H9 (cell line): ENCODE results near the gene FZD2. TPM values are rescaled to one million over a fixed set of nuclear protein-coding genes. Genes with fewer than 3 reads are reported as not detected.

Experiments used
- DNase-seq: peaks from one replicate; pipeline ENCODE4 v3.0.0-alpha.2; 2017
- H2AFZ ChIP-seq: one replicate; pipeline ENCODE4 v1.6.1; 2013; ENCODE audit warnings: mild to moderate bottlenecking, low read length, control low read depth, moderate library complexity
- H2AK5ac ChIP-seq: 2 replicates; pipeline ENCODE4 v1.6.1; 2013; ENCODE audit warnings: low read length, control low read depth, mixed read lengths; ENCODE audit not compliant: insufficient read length
- H2BK120ac ChIP-seq: one replicate; pipeline ENCODE4 v1.6.1; 2013; ENCODE audit warnings: low read depth, mild to moderate bottlenecking, low read length, control low read depth, inconsistent platforms; ENCODE audit not compliant: poor library complexity, severe bottlenecking
- H2BK12ac ChIP-seq: 2 replicates; pipeline ENCODE4 v1.6.1; 2013; ENCODE audit warnings: low read length, control low read depth, mixed read lengths, low read depth; ENCODE audit not compliant: insufficient read length
- H2BK15ac ChIP-seq: 2 replicates; pipeline ENCODE4 v1.6.1; 2013; ENCODE audit warnings: low read depth, low read length, control low read depth
- H2BK20ac ChIP-seq: one replicate; pipeline ENCODE4 v1.6.1; 2013; ENCODE audit warnings: low read depth, mild to moderate bottlenecking, low read length, control low read depth, inconsistent platforms; ENCODE audit not compliant: poor library complexity, severe bottlenecking
- H2BK5ac ChIP-seq: 2 replicates; pipeline ENCODE4 v1.6.1; 2013; ENCODE audit warnings: low read length, control low read depth, mixed read lengths; ENCODE audit not compliant: insufficient read length
- H3K14ac ChIP-seq: 2 replicates; pipeline ENCODE4 v1.6.1; 2013; ENCODE audit warnings: low read length, control low read depth; ENCODE audit not compliant: insufficient read depth
- H3K18ac ChIP-seq: 2 replicates; pipeline ENCODE4 v1.6.1; 2013; ENCODE audit warnings: low read depth, mild to moderate bottlenecking, mixed read lengths, low read length, control low read depth; ENCODE audit not compliant: insufficient read length
- H3K23ac ChIP-seq: 2 replicates; pipeline ENCODE4 v1.6.1; 2013; ENCODE audit warnings: low read length, control low read depth, mixed read lengths, low read depth; ENCODE audit not compliant: insufficient read length
- H3K23me2 ChIP-seq: 2 replicates; pipeline ENCODE4 v1.6.1; 2013; ENCODE audit warnings: low read depth, mild to moderate bottlenecking, mixed read lengths, low read length, control low read depth; ENCODE audit not compliant: insufficient read length, poor library complexity, severe bottlenecking
- H3K27ac ChIP-seq: 2 replicates; pipeline ENCODE4 v1.5.1; 2013; ENCODE audit warnings: low read length, control low read depth, mixed read lengths, low read depth; ENCODE audit not compliant: insufficient read length
- H3K27me3 ChIP-seq: 2 replicates; pipeline ENCODE4 v1.6.1; 2013; ENCODE audit warnings: low read length, control low read depth, inconsistent platforms; ENCODE audit not compliant: insufficient read depth
- H3K4ac ChIP-seq: 2 replicates; pipeline ENCODE4 v1.6.1; 2013; ENCODE audit warnings: low read depth, mild to moderate bottlenecking, control low read depth, inconsistent platforms, low read length, moderate library complexity
- H3K4me1 ChIP-seq: 2 replicates; pipeline ENCODE4 v1.6.1; 2013; ENCODE audit warnings: low read length, control low read depth, inconsistent platforms; ENCODE audit not compliant: insufficient read depth
- H3K4me2 ChIP-seq: 2 replicates; pipeline ENCODE4 v1.6.1; 2013; ENCODE audit warnings: low read length, control low read depth, mixed read lengths; ENCODE audit not compliant: insufficient read length, insufficient read depth
- H3K56ac ChIP-seq: 2 replicates; pipeline ENCODE4 v1.6.1; 2013; ENCODE audit warnings: low read depth, mild to moderate bottlenecking, mixed read lengths, low read length, control low read depth; ENCODE audit not compliant: insufficient read length
- H3K79me1 ChIP-seq: 2 replicates; pipeline ENCODE4 v1.6.1; 2013; ENCODE audit warnings: low read depth, mild to moderate bottlenecking, moderate library complexity, low read length, control low read depth, inconsistent platforms; ENCODE audit not compliant: insufficient read depth, poor library complexity, severe bottlenecking
- H3K79me2 ChIP-seq: 2 replicates; pipeline ENCODE4 v1.6.1; 2013; ENCODE audit warnings: low read length, control low read depth, inconsistent platforms; ENCODE audit not compliant: insufficient read depth
- H3K9ac ChIP-seq: 2 replicates; pipeline ENCODE4 v1.6.1; 2013; ENCODE audit warnings: low read length, control low read depth, mixed read lengths; ENCODE audit not compliant: insufficient read length; ENCODE audit errors: extremely low read depth
- H3K9me3 ChIP-seq: one replicate; pipeline ENCODE4 v1.6.1; 2013; ENCODE audit warnings: low read depth, low read length, inconsistent platforms; ENCODE audit not compliant: control insufficient read depth
- H3T11ph ChIP-seq: one replicate; pipeline ENCODE4 v1.6.1; 2013; ENCODE audit warnings: mild to moderate bottlenecking, low read length, control low read depth, inconsistent platforms
- H4K20me1 ChIP-seq: one replicate; pipeline ENCODE4 v1.6.1; 2013; ENCODE audit not compliant: control insufficient read depth, insufficient read length, insufficient read depth
- H4K5ac ChIP-seq: 2 replicates; pipeline ENCODE4 v1.6.1; 2013; ENCODE audit warnings: low read depth, mild to moderate bottlenecking, mixed read lengths, low read length, control low read depth; ENCODE audit not compliant: insufficient read length
- H4K8ac ChIP-seq: replicated peaks from 2 replicates; pipeline ENCODE4 v1.6.1; 2013; ENCODE audit warnings: low read length, control low read depth, mixed read lengths, low read depth; ENCODE audit not compliant: insufficient read length
- H4K91ac ChIP-seq: 2 replicates; pipeline ENCODE4 v1.6.1; 2013; ENCODE audit warnings: low read depth, mild to moderate bottlenecking, moderate library complexity, mixed read lengths, low read length, control low read depth; ENCODE audit not compliant: insufficient read length
- H3K27ac Mint-ChIP-seq, 3 experiments: 2 replicates in 2 of 3; 3 replicates in 1 of 3; pipeline ENCODE4 v1.8.0; 2020 to 2021; ENCODE audit warnings: mixed read lengths in 3 of 3, mild to moderate bottlenecking in 1 of 3, moderate library complexity in 1 of 3
- H3K27me3 Mint-ChIP-seq: 2 replicates; pipeline ENCODE4 v1.8.0; 2021; ENCODE audit warnings: low read depth, mild to moderate bottlenecking, moderate library complexity, mixed read lengths
- H3K36me3 Mint-ChIP-seq, 3 experiments: 2 replicates in 2 of 3; 3 replicates in 1 of 3; pipeline ENCODE4 v1.8.0; 2020 to 2021; ENCODE audit warnings: low read depth in 3 of 3, mixed read lengths in 3 of 3; ENCODE audit not compliant: insufficient read depth in 1 of 3
- H3K4me1 Mint-ChIP-seq, 2 experiments: 2 replicates each; pipeline ENCODE4 v1.8.0; 2020; ENCODE audit warnings: mixed read lengths in 2 of 2
- H3K4me3 Mint-ChIP-seq, 2 experiments: 2 replicates in 1 of 2; 3 replicates in 1 of 2; pipeline ENCODE4 v1.8.0; 2020 to 2021; ENCODE audit warnings: mild to moderate bottlenecking in 2 of 2, mixed read lengths in 2 of 2, moderate library complexity in 1 of 2
- H3K9me3 Mint-ChIP-seq, 2 experiments: 2 replicates in 1 of 2; 3 replicates in 1 of 2; pipeline ENCODE4 v1.8.0; 2020; ENCODE audit warnings: mild to moderate bottlenecking in 2 of 2, mixed read lengths in 2 of 2, moderate library complexity in 1 of 2
- WGBS: extraction: QIAGEN DNeasy Blood & Tissue Kit; methylation state at CpG from one replicate; pipeline ENCODE4 v1.1.7; 2013; ENCODE audit warnings: missing lambda C conversion rate, low lambda C conversion rate, mixed read lengths; ENCODE audit not compliant: insufficient read length; ENCODE audit errors: extremely low coverage; 5-methylcytosine and 5-hydroxymethylcytosine counted together
- total RNA-seq: library from RNA; stranded (reverse); gene quantifications from 2 replicates; pipeline ENCODE4 v1.2.1, GENCODE V29; 2021
- TF ChIP-seq, protein P1 (sequence below): fragments of 200-600 bp; sonication (generic); conservative IDR thresholded peaks from 3 replicates; pipeline ENCODE4 v1.8.0; 2021; ENCODE audit warnings: antibody characterized with exemption, mild to moderate bottlenecking

Gene FZD2
- total RNA-seq, 1 experiment from 2014 or later: 18.2 TPM

DNA sequence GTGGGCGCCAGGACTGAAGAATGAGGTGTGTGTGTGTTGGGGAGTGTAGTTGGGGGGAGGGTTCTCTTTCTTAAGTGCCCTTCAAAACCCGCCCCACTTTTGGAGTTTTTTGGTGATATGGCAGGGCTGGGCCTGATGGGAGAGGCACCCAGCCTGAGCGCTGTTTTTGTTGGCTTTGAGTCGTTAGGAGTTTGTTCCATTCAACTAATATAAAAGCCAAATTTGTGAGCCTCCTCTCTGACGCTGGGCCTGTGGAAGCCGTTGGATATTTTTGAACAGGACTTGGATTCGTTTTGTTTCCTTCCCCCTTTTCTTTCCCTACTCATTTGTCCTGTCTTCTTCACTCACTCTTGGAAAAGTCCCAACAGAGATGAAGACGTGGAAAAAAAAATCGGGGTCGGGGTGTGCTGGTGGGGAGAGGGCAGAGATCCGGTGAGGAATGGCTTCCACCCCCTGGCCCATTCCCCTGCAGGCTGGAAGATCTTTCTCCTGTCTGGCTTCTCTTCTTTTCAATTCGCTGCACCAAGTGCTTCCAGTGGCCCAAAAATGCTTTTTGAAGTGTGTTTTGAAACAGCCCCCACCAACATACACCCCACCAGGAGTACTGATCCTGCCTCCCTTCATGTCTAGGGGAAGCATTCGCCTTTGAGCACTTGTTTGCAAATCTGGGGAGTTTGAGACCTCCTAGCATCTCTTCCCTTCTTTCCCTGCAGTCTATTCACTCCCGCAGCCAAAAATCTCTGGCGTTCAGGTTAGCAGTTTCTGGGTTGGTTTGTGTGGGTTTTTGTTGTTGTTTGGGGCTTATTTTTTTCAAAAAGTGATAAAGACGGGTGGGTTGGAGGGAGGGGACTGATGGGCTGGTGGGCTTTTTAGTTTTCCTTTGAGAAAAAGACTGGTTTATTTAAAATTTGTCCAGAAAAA, 2.6 kb downstream of the FZD2 start:
- H3K4me1 ChIP-seq: peaks cover 12% of the 10 kb centered on the region
- Mint-ChIP-seq H3K27ac (peak overlapping the region in 2 of 3 experiments; percentile 20 to 48; a peak in 2 of 7 replicates), H3K4me1 (peaks cover 53 to 72% of the 10 kb centered on the region in 2 experiments), H3K36me3 (peaks cover 3 to 22% (median 21%) of the 10 kb centered on the region in 3 experiments), H3K9me3 (peaks cover 8 to 16% of the 10 kb centered on the region in 2 experiments), H3K4me3 (peak overlapping the region; percentile 58 to 90), H3K27me3 (peaks cover 64% of the 10 kb centered on the region)
- no peak overlapping the region for H3K56ac ChIP-seq
- no peak overlapping the region for H3T11ph ChIP-seq
- H2BK12ac ChIP-seq: no peak overlapping the region
- no peak overlapping the region for H4K91ac ChIP-seq
- H2BK20ac ChIP-seq: no peak overlapping the region
- H3K18ac ChIP-seq: no peak overlapping the region
- no peaks in the 10 kb centered on the region for H3K9me3 ChIP-seq
- no peak overlapping the region for H3K4ac ChIP-seq
- peak overlapping the region; percentile 27 for H3K4me2 ChIP-seq
- H2BK120ac ChIP-seq: no peak overlapping the region
- H3K9ac ChIP-seq: no peak overlapping the region
- DNase-seq: no peak
- TF ChIP-seq, protein P1, sequence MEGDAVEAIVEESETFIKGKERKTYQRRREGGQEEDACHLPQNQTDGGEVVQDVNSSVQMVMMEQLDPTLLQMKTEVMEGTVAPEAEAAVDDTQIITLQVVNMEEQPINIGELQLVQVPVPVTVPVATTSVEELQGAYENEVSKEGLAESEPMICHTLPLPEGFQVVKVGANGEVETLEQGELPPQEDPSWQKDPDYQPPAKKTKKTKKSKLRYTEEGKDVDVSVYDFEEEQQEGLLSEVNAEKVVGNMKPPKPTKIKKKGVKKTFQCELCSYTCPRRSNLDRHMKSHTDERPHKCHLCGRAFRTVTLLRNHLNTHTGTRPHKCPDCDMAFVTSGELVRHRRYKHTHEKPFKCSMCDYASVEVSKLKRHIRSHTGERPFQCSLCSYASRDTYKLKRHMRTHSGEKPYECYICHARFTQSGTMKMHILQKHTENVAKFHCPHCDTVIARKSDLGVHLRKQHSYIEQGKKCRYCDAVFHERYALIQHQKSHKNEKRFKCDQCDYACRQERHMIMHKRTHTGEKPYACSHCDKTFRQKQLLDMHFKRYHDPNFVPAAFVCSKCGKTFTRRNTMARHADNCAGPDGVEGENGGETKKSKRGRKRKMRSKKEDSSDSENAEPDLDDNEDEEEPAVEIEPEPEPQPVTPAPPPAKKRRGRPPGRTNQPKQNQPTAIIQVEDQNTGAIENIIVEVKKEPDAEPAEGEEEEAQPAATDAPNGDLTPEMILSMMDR: no peak
- no peak overlapping the region for H3K23ac ChIP-seq
- H3K23me2 ChIP-seq: peaks cover 16% of the 10 kb centered on the region
- no peak overlapping the region for H2AK5ac ChIP-seq
- H2AFZ ChIP-seq: no peak overlapping the region
- no peak overlapping the region for H2BK15ac ChIP-seq
- H3K14ac ChIP-seq: no peak overlapping the region
- H2BK5ac ChIP-seq: no peak overlapping the region
- no peak overlapping the region for H3K27ac ChIP-seq
- peaks cover 28% of the 10 kb centered on the region for H3K27me3 ChIP-seq
- H4K8ac ChIP-seq: no peak overlapping the region
- H3K79me1 ChIP-seq: no peaks in the 10 kb centered on the region
- H4K20me1 ChIP-seq: no peaks in the 10 kb centered on the region
- WGBS: no CpG with 5 or more reads among the region's 16 CpGs
- H4K5ac ChIP-seq: no peak overlapping the region
- no peaks in the 10 kb centered on the region for H3K79me2 ChIP-seq
